Left colon (tissue), 2 donors: ENCODE results near the gene LDLRAD3. TPM values are rescaled to one million over a fixed set of nuclear protein-coding genes. Genes with fewer than 3 reads are reported as not detected.

Source experiments
- ATAC-seq: fragments of 200-7000 bp; cut with Tn5 transposase; one replicate; pipeline ENCODE4 v1.9.1; 2020; ENCODE audit warnings: mild to moderate bottlenecking, moderate library complexity
- DNase-seq, 2 donors: peaks; one replicate each; pipeline ENCODE4 v3.0.0-alpha.2; 2020
- intact Hi-C, 2 donors: fragments of 100-400 bp; cut with DNase I in 1 of 2; cut with micrococcal nuclease in 1 of 2; formaldehyde crosslinking; loops; one replicate each; pipeline versions ENCODE4 v1.11.2 to v1.14.0; 2022; cut with DNase I, micrococcal nuclease
- total RNA-seq, 2 donors: library from RNA; stranded (reverse); fragmentation: NEBNext Ultra II Directional; extraction: Animal tissue kit (Norgen Biotek cat#: 25700); gene quantifications; one replicate each; pipeline ENCODE4 v1.2.1, GENCODE V29; 2021
- donor health status: DM: no; HTN: no; CAD: no.
- donor health status: DM: yes; HTN: yes; CAD: no.

Gene LDLRAD3
- total RNA-seq, 2 donors from 2014 or later, result 2.3 to 2.9 TPM

DNA sequence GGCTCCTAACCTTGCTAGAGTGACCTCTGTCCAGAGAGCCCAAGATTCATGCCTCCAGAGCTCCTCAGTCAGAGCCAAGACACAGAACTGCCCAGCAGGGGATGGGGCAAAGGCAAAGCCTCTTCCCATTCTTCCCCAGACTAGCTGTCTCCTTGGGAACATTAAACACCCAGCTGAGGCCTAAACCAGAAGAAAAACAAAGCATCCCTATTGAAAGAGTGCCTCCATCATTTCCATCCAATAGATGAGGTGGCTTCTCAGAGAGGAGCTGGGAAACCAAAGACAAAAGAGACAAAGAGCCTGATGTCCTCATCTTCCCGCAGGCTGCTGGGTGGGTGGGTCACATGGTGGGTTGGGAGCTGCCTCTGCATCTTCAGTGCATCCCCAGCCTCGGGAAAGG, 308.0 kb downstream of the LDLRAD3 start:
- DNase-seq (no peak), ATAC-seq (no peak)
- intact Hi-C loops, result no loop called here

DNA sequence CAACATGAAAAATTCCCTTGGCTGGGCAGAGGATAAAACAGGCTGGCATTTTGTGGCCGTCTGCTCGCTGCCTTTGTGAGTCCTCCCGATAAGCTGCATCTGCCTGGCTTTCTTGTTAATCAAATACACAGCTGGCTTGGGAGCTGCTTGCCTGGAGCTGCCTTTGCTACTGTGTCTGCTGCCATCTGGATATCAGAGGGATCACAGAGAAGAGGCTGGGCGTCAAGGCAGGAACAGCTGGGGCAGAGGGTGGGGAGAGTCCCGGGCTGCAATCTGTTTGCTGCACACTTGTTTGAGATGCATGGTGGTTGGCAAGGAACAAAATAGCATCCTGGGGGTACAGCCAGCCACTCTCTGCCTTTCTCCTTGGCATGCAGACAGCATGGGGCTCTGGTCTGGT, 309.4 kb downstream of the LDLRAD3 start:
- intact Hi-C loops, result no loop called here
- DNase-seq (no peak), ATAC-seq (no peak)

DNA sequence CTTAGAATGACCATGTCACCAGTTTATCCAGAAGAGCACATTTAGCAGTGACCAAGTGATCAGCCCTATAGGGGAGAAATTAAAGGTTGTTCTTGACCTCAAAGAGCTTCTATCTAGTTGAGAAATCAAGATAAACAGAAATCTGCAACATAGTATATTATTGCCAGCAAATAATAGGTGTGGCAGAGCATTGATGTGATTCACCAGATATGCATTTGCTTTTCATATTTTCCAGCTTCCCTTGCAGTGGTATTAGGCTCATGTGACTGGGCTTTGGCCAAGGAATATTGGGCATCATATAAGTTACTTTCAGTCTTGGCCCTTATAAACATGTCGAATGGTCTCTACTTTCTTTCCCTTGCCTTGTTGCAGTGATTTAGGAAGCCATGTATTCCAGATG, 310.9 kb downstream of the LDLRAD3 start:
- intact Hi-C loops, result loop anchor here in 1 of 2 donors (5.0 kb wide), 1 partner anchor 627 kb away; no protein-coding TSS in a partner anchor
- DNase-seq (no peak), ATAC-seq (no peak)

DNA sequence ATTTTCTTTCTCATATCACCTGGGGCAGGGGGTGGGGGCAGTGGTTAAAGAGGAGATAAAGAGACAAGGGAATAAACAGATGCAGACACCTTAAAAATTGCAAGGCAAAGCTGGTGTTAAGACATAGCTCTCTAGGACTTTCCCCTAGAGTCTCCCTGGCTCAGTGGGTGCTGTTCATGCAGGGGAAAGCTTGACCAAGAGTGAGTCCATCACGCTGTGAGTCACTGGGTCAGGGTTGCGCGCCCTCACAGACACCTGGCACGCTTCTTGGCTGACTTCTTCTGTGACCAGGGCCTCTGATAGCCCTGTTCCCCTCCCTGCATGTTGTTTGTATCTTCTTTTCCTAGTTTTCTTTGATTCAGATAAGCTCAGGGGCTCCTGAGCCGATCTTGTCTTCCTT, 313.5 kb downstream of the LDLRAD3 start:
- no peak for DNase-seq
- no peak for ATAC-seq
- intact Hi-C loops, result loop anchor here in 1 of 2 donors (5.0 kb wide), 1 partner anchor 630 kb away; no protein-coding TSS in a partner anchor

DNA sequence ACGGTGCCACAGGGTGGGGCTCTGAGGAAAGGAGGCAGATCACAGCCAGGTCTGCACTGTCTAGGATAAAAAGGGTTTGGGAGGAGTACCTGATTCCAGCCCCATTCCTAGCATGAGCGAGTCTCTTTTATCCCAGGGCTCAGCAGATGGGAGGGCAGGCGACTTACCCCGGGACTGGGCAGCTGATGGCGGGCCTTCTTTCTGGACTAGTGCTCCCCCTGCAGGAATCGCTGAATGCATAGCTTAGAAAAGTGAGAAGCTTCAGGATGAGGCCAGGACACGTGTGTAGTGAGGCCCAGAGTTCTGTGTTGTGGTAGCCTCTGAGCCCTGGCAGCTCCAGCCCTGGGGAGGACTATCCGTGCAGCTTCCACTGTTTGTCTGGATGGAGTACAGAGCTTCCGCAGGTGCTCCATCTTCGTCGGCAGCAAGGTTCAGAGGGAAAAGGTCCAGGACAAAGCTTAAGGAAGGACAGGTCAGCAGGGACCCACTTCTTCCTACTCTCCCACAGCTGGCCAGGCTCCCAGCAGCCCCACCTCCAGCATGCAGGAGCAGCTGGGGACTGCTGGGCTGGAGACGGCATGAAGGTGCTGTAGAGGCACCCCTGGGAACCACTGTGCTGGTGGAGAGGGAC, 315.0 kb downstream of the LDLRAD3 start:
- DNase-seq (peak; percentile 34 to 35), ATAC-seq (peak; percentile 80)
- intact Hi-C loops, result loop anchor here in 1 of 2 donors (5.0 kb wide), 1 partner anchor 632 kb away; no protein-coding TSS in a partner anchor

DNA sequence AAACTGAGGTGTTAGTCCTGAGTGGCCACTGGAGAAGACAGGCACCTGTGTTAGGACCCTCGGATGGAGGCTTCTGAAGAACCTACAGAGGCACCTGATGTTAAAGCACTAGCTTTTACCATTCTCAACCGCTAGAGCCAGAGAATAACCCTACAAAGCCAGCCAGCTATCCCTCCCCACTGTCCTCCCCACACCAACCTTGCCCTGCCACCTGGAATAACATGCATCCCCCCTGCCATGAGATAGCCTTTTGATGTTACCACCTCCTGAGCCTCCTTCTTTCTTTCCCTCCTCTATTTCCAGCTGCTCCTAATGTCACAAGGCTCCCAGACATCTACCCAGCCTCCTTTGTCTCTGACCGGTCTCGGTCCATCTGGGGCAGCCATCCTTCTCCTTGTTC, 317.2 kb downstream of the LDLRAD3 start:
- intact Hi-C loops, result loop anchor here in 1 of 2 donors (10.0 kb wide), 1 partner anchor 436 kb away; no protein-coding TSS in a partner anchor

DNA sequence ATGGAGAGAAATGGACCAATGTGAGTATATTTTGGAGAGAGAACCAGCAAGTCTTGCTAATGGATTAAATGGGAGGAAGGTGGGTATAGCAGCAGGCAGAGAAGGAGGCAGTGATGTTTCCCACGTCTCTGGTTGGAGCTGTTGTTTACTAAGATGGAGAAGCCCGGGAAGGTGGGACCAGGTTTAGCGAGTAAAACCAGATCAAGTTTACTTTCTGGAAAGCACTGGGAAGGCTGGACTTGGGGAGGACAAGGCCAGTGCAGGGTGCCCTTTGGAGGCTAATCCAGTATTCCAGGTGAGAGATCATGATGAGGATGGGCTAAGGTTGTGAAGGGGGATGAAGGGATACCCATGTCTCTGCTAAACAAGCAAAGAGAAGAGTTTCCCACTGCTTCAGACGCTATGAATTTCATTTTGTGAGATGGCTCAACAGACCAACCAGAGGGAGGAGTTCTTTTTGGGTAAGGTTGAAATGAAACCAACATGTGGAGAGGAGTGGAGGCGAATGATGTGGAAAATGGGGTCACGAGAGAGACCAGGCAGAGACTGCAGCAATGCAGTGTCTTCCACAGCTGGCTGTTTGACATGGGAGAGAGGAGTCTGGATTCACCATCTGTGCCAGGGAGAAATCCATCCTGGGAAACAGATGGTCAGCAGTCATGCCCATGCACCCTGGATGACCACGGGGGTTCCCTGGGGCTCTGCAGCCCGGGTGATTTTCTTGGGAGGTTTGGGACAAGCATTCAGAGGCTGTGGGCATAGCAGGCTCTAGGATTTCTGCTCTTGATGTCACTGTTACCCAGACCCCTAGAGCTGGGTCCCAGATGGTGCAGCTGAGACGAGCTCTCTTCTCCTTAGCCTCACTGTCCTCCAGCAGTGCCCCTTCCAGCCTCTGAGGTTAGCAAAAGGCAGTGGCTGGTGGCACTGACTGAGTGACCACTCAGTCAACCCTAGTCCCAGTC, 320.4 kb downstream of the LDLRAD3 start:
- DNase-seq (no peak), ATAC-seq (no peak)
- intact Hi-C loops, result loop anchor here in 1 of 2 donors (10.0 kb wide), 1 partner anchor 439 kb away; no protein-coding TSS in a partner anchor

More for the DNA sequence above, 317.2 kb downstream of the LDLRAD3 start:
- no peak for ATAC-seq
- DNase-seq, result no peak

DNA sequence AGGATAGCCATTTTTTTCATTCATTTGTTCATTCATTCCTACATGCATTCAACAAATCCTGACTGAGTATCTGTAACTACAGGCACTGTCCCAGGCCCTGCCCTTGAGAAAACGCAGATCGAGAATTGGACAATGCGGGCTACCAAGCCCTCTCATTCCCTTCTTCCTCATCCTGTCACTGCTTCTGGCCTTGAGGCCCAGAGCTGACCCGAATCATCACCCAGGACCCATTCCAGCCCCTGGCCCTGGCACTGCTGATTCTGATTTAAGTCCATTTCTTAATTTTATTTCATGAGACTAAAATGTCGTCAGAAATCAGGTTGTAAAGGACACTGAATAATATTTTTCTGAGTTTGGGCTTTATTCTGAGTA, 321.1 kb downstream of the LDLRAD3 start:
- DNase-seq (no peak), ATAC-seq (no peak)
- intact Hi-C loops, result loop anchor here in 1 of 2 donors (5.0 to 10.0 kb wide), 2 partner anchors 440 to 648 kb away; partner anchors contain the start of gene FJX1

DNA sequence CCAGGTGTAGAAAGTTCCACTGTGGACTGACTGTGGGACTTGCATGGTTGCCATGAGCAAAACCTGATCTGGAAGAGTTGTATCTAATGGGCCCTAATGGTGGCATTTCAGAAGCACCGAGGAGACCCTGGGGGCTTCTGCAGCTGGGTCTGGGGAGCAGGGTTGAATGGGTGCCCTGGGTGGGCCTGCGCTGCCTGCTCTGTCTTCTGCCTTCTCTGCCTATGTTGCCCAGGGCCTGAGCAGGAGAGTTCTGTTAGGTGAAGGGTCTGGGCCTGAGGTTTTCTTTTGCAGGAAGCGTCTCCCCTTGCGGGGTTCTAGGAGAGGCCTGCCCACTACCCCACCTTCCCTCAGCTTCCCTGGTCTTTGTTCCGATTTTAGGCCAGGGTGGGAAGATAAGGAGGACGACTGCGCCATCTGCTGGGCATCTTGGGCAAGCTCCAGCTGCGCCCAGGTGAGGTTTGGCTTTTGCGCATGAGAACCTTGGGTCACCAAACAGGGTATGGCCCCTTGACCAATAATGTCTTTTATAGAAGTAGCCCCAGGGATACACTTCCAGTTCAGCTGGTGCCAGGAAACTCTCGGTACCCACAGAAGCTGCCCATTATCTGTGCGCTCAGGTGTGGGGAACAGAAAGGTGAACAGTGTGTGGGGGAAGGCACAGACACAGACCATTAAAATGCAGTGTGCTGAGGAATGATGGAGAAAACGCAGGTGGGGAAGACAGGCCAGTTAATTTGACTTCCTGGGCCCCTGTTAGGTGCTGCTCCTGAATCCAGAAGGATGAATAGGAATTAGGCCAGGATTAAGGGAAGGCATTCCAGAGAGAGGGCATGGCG, 322.1 kb downstream of the LDLRAD3 start:
- DNase-seq, result peak in 1 of 2 donors; percentile 69
- ATAC-seq, result peak; percentile 82
- intact Hi-C loops, result loop anchor here in 1 of 2 donors (5.0 to 10.0 kb wide), 2 partner anchors 441 to 649 kb away; partner anchors contain the start of gene FJX1

DNA sequence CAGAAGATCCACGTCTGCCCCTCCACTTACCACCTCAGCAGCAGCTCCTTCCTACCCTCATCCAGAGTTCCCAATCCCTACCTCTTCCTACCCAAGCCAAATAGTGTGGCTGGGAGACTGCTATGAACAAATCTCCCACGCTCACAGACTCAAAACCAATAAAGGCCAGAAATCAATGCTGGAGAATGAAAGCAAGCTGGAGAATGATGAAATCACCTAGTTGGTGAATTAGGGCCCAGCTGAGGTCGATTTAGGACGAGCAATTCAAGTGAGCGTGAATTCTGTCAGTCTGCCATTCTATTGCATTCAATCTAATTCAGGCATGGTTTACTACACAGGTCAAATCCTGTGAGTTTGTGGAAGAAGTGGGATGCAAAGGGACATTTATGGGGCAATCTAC, 322.9 kb downstream of the LDLRAD3 start:
- intact Hi-C loops, result loop anchor here in 1 of 2 donors (5.0 to 10.0 kb wide), 2 partner anchors 442 to 649 kb away; partner anchors contain the start of gene FJX1
- no peak for ATAC-seq
- DNase-seq, result no peak

DNA sequence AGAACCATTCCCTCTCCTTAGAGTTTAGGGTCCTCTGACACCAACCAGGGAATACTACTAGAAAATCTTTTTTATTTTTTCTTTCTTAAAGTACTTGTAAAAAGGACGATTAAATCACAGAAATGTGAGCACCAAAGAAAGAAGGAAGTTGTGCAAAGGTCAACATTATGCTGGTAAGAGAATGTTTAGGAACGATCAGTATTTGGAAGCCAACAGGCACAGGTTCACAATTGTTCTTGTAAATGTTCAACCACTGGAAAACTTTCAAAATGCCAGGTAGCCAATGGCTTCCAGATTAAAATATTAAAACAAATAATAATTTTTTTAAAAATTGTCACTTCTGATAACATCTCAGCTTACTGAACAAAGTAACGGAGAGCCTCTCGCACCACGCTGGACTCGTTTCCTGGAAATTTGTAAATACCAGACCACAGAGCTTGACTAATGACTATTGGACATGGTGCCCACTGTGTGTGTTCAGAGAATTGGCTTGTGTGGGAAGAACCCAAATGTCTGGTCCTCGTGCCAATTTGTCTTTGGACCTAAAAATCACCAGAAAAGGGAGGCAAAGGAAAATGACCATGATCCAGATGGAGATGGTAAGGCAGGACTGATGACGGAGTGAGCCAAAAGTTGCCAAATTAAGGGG, 324.6 kb downstream of the LDLRAD3 start:
- intact Hi-C loops, result loop anchor here in 1 of 2 donors (5.0 to 10.0 kb wide), 2 partner anchors 444 to 651 kb away; partner anchors contain the start of gene FJX1
- ATAC-seq (no peak), DNase-seq (no peak)

DNA sequence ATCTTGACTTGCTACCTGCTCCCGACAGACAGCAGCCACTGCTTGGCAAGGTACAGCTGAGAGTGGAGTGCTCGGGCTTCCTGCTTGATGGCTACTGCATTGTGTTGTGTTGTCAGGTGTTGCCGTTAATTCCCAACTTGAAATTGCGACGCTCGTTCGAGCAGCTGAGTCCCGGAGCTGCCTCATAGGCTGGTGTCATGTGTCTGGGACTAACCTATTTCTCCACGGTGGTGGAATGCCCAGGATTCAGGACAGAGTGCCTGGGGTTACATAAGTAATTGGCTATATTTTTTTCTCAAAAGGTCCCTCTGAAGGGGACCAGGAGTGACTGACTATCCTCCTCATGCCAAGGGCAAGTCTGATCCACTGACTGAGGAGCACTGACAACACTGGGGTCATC, 326.8 kb downstream of the LDLRAD3 start:
- DNase-seq, result no peak
- intact Hi-C loops, result no loop called here
- ATAC-seq, result no peak

DNA sequence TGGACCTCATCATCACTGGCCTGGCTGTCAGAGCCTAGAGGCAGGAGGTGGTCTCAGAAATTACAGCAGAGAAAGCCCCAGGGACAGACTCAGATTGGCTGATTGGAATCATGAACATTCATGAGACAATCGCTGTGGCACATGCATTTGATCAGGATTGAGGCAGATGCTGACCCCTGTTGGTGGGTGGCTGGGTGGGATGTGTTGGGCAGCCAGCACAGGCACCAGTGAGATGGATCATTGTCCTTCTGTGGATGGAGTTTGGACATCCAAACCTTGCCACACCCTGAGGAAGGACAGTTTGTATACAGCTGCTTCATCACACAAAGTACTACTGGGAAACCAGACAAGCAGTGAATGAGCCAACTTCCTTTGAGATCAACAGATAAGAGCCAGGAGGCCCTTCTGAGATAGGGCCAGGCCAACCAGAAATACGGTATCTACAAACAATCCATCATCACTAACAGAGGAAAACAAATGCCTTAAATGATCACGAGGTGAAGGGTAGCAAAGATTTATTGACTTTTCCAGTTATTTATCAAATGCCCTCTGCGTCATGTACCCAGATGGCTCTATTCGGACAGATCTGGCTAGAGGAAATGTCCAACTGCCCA, 328.0 kb downstream of the LDLRAD3 start:
- ATAC-seq (no peak), DNase-seq (no peak)
- intact Hi-C loops, result no loop called here

DNA sequence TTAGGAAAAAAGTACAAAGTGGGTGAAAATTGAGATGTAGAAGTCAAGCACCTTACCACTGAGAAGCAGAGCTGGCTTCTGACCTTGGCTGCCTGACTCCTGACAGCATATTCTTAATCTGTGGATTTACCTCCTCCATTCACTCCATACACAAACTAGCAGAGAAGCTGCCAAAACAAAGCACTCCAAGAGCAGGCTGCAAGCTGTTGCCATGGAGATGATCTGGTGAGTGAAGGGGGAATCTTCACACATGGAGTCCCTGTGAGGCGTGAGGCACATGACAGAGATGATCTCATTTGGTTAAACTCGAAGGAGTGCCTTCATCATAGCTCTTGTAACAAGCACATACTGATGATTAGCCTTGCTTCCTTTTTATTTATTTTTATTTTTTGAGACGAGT, 329.2 kb downstream of the LDLRAD3 start:
- ATAC-seq (no peak), DNase-seq (no peak)
- intact Hi-C loops, result no loop called here

DNA sequence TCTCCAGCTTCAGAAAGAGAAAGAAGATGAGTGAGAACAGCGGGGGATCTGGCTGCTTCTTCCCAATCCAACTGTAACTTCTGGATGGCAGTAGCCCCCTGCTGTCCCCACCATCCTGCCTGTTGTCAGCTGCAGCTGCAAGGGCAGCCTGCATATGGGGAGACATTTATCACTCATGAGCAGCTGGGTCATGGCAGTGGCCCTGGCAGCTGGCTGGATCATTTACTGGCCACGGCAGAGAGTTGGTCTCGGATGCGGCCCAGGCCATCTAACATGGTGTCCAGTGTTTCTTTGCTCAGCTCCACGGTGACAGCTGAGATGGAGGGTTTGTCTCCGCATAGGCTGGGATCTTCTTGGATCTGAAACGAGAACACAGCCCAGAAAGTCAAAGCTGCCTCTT, 330.6 kb downstream of the LDLRAD3 start:
- DNase-seq (no peak), ATAC-seq (no peak)

DNA sequence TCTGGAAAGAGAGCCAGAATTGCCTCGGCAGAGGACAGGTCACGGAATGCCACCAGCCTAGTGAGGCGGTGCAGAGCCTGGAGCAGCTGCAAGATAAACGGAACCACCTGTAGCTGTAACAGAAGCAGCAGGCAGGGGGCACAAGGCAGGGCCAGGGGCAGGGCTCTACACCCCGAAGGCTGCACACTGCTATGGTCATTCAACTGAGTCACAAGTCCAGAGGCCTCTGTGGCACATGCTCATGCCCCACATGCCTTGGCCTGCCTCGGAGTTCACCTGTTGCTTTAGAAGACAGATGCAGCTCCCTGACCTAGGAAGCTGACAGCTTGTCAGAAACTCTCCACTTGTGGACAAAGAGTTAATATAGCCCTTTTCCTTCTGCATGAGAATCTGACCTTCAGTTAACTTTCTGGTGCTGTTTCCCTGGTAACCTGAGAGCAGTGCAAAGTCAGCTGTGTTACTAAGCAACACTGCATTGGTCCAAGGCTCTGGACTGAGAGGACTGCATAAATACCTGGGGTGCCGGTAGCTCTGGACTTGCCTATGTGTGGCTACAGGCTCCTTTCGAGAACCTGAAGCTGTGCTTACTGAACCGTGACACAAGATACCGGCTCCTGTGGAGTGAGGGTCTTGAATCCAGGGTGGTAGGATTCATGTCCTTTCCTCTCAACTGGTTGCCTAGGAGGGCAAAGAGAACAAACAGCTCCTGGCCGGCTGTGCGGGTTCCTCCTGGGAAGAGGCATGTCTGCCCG, 334.8 kb downstream of the LDLRAD3 start:
- intact Hi-C loops, result no loop called here
- no peak for DNase-seq
- no peak for ATAC-seq

More for the DNA sequence above, 330.6 kb downstream of the LDLRAD3 start:
- intact Hi-C loops, result no loop called here

DNA sequence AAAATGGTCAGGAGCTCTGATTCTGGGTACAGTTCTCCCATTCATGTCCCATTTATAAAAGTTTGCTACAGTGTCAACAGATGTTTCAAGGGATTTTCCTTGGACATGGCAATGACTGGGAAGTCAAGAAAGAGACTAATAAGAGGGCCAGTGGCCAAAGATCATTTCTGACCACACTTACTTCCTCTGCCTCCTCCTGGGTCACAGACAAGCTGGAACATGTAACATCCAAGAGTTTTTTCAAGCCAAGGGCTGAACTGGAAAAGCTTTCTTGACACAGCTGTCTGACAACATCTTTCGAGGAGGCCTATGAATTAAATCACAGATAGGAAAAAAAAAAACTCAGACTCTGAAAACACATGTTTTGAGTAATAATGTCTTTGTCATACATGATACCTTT, 336.7 kb downstream of the LDLRAD3 start:
- ATAC-seq, result no peak
- DNase-seq, result no peak
- intact Hi-C loops, result no loop called here
